K562 (cell line): ENCODE data around the gene USP4. TPM values are rescaled to one million over a fixed set of nuclear protein-coding genes. Genes with fewer than 3 reads are reported as not detected.

Experiments used
- ARNT ChIP-seq, 2 experiments: fragments of 450-650 bp; IDR thresholded peaks; 2 replicates each; pipeline ENCODE4 v1.6.1; 2016; ENCODE audit warnings: mild to moderate bottlenecking in 1 of 2
- ATF7 ChIP-seq: fragments of 450-650 bp; IDR thresholded peaks from 2 replicates; pipeline ENCODE4 v1.7.1; 2014; ENCODE audit warnings: mild to moderate bottlenecking, moderate library complexity
- KDM4B ChIP-seq, 2 experiments: fragments of 450-650 bp in 1 of 2; sonication (generic) in 1 of 2; IDR thresholded peaks; 2 replicates each; pipeline ENCODE4 v1.6.1; 2016 to 2017; ENCODE audit warnings: borderline replicate concordance in 2 of 2, antibody characterized with exemption in 1 of 2, low read depth in 1 of 2, mild to moderate bottlenecking in 1 of 2
- MBD2 ChIP-seq: sonication (generic); IDR thresholded peaks from 2 replicates; pipeline ENCODE4 v1.6.1; 2016; ENCODE audit warnings: low read depth, borderline replicate concordance
- NCOA4 ChIP-seq: fragments of 450-650 bp; IDR thresholded peaks from 2 replicates; pipeline ENCODE4 v1.6.1; 2018; ENCODE audit warnings: mild to moderate bottlenecking; ENCODE audit not compliant: partially characterized antibody
- PTBP1 ChIP-seq: fragments of 200-400 bp; formaldehyde crosslinking; IDR thresholded peaks from 2 replicates; pipeline ENCODE4 v1.6.1; 2017; ENCODE audit warnings: low read depth, low read length
- PTTG1 ChIP-seq: fragments of 450-650 bp; IDR thresholded peaks from 2 replicates; pipeline ENCODE4 v1.6.1; 2016; ENCODE audit warnings: low read depth, mild to moderate bottlenecking, missing genetic modification characterization, missing compliant biosample characterization
- RBM34 ChIP-seq: fragments of 200-400 bp; formaldehyde crosslinking; IDR thresholded peaks from 2 replicates; pipeline ENCODE4 v1.6.1; 2018; ENCODE audit warnings: low read length, borderline replicate concordance; ENCODE audit not compliant: insufficient read depth
- ZFPM2 ChIP-seq: fragments of 250-450 bp; sonication (Bioruptor Pico); IDR thresholded peaks from 2 replicates; pipeline ENCODE4 v1.5.1; 2022; ENCODE audit warnings: mild to moderate bottlenecking
- ZNF217 ChIP-seq: sonication (generic); formaldehyde crosslinking; IDR thresholded peaks from 2 replicates; pipeline ENCODE4 v1.8.0; 2022; ENCODE audit warnings: mild to moderate bottlenecking, missing genetic modification reagents
- polyA plus RNA-seq, 8 experiments: library from polyadenylated mRNA; depleted of rRNA in 4 of 8; stranded (reverse) in 5 of 8; unstranded in 3 of 8; fragments of >200 nt; fragmentation: Nextera tagmentation in 2 of 8; fragmentation: Illumina TruSeq in 1 of 8; extraction: Ambion mirVana in 2 of 8; extraction: Trizol in 1 of 8; gene quantifications; 2 replicates each; pipeline versions ENCODE4 v1.2.1 to v1.2.3, GENCODE V29; 2011 to 2014; ENCODE audit warnings: inconsistent platforms in 1 of 8, missing spikeins in 1 of 8
- total RNA-seq, 7 experiments: library from RNA; depleted of rRNA in 6 of 7; stranded (reverse); fragments of >200 nt in 6 of 7; fragmentation: Illumina TruSeq in 2 of 7; extraction: Trizol in 2 of 7; gene quantifications; 2 replicates each; pipeline versions ENCODE4 v1.2.1 to v1.2.3, GENCODE V29; 2011 to 2021; ENCODE audit warnings: low replicate concordance in 1 of 7
- TF ChIP-seq, protein P1 (sequence below): fragments of 450-650 bp; IDR thresholded peaks from 2 replicates; pipeline ENCODE4 v1.6.1; 2016; ENCODE audit warnings: mild to moderate bottlenecking
- TF ChIP-seq, protein P2 (sequence below): fragments of 450-650 bp; IDR thresholded peaks from 2 replicates; pipeline ENCODE4 v1.6.1; 2016; ENCODE audit warnings: mild to moderate bottlenecking, moderate library complexity
- TF ChIP-seq, protein P3 (sequence below): sonication (generic); formaldehyde crosslinking; IDR thresholded peaks from 2 replicates; pipeline ENCODE4 v1.9.0; 2022; ENCODE audit warnings: mild to moderate bottlenecking, missing genetic modification reagents

Gene USP4
- total and polyA plus RNA-seq, 9 of the 15 experiments (the other 6 are each of a cell fraction or from before 2014, with no cell fraction given) = 11.8 to 40.4 (median 22.9) TPM

DNA sequence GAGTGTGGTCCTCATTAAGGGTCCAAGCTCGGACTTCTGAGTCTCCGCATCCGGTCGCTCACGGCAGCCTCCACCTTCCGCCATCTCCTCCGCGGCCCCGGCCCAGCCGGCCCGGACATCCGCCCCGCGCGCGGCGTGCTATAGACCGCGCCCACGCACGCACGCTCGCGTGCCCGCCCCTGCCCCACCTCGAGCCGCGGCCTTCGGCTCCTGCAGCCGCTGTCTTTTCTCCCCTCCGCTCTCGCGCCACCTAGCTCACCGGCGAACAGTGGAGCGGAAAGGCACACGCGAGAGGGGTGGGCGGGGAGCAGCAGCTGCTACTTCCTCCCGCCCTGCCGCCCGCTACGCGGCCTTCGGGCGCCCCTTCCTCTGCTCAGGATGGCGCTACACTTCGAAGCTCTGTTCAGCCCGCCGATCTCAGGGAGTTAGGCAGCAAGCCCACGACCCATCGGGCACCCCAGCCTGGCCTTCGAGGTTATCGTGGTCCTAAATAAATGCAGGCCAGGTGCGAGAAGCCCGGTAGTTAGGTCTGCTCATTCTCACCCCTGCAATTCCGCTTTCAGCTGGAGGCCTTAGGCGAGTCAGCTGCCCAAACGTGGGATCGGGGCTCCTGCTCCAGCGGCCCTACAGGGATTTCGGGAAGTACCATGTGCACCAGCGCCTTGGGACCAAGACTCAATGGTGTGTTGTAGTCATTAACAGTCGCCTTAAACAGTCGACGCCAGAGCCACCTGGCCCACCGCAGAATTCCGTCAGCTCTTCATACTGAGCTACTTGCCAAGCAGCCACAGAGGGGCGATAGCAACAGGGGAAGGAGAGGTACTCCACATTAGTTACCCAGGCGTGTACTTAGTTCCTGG lies at the start of gene USP4 (continued):
- TF ChIP-seq, protein P1, sequence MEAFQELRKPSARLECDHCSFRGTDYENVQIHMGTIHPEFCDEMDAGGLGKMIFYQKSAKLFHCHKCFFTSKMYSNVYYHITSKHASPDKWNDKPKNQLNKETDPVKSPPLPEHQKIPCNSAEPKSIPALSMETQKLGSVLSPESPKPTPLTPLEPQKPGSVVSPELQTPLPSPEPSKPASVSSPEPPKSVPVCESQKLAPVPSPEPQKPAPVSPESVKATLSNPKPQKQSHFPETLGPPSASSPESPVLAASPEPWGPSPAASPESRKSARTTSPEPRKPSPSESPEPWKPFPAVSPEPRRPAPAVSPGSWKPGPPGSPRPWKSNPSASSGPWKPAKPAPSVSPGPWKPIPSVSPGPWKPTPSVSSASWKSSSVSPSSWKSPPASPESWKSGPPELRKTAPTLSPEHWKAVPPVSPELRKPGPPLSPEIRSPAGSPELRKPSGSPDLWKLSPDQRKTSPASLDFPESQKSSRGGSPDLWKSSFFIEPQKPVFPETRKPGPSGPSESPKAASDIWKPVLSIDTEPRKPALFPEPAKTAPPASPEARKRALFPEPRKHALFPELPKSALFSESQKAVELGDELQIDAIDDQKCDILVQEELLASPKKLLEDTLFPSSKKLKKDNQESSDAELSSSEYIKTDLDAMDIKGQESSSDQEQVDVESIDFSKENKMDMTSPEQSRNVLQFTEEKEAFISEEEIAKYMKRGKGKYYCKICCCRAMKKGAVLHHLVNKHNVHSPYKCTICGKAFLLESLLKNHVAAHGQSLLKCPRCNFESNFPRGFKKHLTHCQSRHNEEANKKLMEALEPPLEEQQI = no peak
- TF ChIP-seq, protein P2, sequence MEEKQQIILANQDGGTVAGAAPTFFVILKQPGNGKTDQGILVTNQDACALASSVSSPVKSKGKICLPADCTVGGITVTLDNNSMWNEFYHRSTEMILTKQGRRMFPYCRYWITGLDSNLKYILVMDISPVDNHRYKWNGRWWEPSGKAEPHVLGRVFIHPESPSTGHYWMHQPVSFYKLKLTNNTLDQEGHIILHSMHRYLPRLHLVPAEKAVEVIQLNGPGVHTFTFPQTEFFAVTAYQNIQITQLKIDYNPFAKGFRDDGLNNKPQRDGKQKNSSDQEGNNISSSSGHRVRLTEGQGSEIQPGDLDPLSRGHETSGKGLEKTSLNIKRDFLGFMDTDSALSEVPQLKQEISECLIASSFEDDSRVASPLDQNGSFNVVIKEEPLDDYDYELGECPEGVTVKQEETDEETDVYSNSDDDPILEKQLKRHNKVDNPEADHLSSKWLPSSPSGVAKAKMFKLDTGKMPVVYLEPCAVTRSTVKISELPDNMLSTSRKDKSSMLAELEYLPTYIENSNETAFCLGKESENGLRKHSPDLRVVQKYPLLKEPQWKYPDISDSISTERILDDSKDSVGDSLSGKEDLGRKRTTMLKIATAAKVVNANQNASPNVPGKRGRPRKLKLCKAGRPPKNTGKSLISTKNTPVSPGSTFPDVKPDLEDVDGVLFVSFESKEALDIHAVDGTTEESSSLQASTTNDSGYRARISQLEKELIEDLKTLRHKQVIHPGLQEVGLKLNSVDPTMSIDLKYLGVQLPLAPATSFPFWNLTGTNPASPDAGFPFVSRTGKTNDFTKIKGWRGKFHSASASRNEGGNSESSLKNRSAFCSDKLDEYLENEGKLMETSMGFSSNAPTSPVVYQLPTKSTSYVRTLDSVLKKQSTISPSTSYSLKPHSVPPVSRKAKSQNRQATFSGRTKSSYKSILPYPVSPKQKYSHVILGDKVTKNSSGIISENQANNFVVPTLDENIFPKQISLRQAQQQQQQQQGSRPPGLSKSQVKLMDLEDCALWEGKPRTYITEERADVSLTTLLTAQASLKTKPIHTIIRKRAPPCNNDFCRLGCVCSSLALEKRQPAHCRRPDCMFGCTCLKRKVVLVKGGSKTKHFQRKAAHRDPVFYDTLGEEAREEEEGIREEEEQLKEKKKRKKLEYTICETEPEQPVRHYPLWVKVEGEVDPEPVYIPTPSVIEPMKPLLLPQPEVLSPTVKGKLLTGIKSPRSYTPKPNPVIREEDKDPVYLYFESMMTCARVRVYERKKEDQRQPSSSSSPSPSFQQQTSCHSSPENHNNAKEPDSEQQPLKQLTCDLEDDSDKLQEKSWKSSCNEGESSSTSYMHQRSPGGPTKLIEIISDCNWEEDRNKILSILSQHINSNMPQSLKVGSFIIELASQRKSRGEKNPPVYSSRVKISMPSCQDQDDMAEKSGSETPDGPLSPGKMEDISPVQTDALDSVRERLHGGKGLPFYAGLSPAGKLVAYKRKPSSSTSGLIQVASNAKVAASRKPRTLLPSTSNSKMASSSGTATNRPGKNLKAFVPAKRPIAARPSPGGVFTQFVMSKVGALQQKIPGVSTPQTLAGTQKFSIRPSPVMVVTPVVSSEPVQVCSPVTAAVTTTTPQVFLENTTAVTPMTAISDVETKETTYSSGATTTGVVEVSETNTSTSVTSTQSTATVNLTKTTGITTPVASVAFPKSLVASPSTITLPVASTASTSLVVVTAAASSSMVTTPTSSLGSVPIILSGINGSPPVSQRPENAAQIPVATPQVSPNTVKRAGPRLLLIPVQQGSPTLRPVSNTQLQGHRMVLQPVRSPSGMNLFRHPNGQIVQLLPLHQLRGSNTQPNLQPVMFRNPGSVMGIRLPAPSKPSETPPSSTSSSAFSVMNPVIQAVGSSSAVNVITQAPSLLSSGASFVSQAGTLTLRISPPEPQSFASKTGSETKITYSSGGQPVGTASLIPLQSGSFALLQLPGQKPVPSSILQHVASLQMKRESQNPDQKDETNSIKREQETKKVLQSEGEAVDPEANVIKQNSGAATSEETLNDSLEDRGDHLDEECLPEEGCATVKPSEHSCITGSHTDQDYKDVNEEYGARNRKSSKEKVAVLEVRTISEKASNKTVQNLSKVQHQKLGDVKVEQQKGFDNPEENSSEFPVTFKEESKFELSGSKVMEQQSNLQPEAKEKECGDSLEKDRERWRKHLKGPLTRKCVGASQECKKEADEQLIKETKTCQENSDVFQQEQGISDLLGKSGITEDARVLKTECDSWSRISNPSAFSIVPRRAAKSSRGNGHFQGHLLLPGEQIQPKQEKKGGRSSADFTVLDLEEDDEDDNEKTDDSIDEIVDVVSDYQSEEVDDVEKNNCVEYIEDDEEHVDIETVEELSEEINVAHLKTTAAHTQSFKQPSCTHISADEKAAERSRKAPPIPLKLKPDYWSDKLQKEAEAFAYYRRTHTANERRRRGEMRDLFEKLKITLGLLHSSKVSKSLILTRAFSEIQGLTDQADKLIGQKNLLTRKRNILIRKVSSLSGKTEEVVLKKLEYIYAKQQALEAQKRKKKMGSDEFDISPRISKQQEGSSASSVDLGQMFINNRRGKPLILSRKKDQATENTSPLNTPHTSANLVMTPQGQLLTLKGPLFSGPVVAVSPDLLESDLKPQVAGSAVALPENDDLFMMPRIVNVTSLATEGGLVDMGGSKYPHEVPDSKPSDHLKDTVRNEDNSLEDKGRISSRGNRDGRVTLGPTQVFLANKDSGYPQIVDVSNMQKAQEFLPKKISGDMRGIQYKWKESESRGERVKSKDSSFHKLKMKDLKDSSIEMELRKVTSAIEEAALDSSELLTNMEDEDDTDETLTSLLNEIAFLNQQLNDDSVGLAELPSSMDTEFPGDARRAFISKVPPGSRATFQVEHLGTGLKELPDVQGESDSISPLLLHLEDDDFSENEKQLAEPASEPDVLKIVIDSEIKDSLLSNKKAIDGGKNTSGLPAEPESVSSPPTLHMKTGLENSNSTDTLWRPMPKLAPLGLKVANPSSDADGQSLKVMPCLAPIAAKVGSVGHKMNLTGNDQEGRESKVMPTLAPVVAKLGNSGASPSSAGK = peak; percentile 98
- no peak for TF ChIP-seq KDM4B (IDR thresholded peaks at IDR 0.05; ENCODE audit: borderline replicate concordance in 2 of 2, low read depth in 1 of 2)
- TF ChIP-seq ATF7 = peak; percentile 51
- no peak for TF ChIP-seq ZNF217 (CRISPR knock-in tag)
- TF ChIP-seq ZFPM2 (CRISPR knock-in tag) = no peak
- TF ChIP-seq NCOA4 = no peak
- TF ChIP-seq, protein P3, sequence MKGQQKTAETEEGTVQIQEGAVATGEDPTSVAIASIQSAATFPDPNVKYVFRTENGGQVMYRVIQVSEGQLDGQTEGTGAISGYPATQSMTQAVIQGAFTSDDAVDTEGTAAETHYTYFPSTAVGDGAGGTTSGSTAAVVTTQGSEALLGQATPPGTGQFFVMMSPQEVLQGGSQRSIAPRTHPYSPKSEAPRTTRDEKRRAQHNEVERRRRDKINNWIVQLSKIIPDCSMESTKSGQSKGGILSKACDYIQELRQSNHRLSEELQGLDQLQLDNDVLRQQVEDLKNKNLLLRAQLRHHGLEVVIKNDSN (CRISPR knock-in tag) = no peak
- 0 out of 2 replicates have a peak, but pooled peaks have one; percentile 59 for TF ChIP-seq MBD2
- TF ChIP-seq RBM34 = no peak
- no peak for TF ChIP-seq PTBP1
- no peak for TF ChIP-seq PTTG1 (tag)
- peak in 1 of 2 experiments; percentile 26; a peak in 1 of 4 replicates for TF ChIP-seq ARNT (IDR thresholded peaks at IDR 0.05)
